Fibroblast of skin of right biceps (primary cell): ENCODE measurements around the gene TNRC6C.
"Not testable (repeated sequence)": the region's sequence is repeated elsewhere in the genome, so short reads cannot be mapped to it uniquely, and the experiment has no call there.

ENCODE experiments used
- DNase-seq: peaks from one replicate; pipeline ENCODE4 v3.0.0-alpha.2; 2013

TNRC6C gene

DNA sequence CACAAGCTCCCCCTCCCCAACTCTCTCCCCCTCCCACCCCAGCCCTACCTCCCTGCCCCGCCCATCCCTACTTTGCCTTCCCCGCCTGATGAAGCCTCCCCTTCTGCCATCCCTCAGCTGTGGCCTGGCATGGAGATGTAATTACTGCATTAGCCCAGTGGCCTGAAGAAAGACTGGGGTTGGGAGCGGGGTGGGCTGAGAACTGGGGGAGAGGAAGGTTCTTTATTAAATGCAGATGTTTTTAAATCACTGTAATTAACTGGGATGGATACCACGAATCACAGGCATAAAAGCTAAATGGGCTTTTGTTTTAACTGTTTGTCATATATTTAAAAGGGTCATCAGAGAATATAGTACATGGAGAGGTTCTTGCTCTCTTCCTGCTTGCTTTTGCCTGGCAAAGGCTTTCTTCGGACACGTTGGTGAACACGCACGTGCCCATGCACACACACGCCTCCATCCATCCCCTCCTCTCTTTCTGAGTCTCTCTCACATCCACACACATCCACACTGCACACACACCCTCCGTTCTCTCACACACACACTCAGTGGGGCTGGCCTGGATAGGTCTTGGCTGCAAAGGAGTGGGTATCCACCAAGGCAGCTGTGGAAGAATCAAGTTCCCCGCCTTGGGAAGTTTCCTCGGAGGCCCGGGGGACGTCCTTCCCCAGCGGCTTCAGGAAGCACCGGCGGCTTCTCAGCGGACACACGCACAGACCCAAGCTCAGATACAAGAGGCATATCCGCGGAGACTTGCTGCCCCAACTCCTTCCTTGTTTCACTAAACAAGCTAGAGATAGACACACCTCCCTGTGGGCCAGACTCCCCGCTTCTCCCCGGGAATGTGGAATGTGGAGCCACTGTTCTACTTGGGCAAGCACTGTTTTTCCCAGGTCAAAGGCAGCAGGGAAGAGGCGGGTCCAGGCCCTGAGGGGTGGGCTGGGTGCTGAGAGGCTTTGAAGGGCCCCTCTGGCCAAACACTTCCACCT is 27.4 kb upstream of the TNRC6C start:
- DNase-seq, result no peak

GRCh38 chr17:77933777-77934398 is 24.6 kb upstream of the TNRC6C start:
- DNase-seq, result no peak

DNA sequence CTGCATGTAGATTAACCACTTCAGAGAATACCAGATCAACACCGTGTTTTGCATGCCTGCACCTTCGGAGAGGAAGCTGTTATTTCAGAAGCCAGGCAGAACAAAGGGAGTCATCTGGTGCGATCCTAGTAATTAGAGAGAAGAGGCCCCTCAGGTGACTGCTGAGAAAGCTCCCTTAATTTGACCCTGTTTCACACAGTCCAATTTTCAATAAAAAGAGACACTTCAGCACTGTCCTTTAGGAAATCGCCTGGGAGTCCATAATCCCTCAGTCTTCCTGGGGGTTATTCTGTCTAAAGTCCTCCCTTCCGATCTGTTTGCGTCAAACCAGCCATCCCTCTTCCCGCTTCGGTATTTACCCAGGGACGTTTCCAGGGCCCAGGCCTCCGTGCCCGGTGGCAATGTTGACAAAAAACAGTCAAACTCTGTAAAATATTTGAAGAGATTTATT is 23.4 kb upstream of the TNRC6C start:
- DNase-seq, result no peak

GRCh38 chr17:77935744-77936143 is 22.8 kb upstream of the TNRC6C start:
- not testable (repeated sequence) for DNase-seq

GRCh38 chr17:77936881-77937280 is 21.6 kb upstream of the TNRC6C start:
- no peak for DNase-seq

DNA sequence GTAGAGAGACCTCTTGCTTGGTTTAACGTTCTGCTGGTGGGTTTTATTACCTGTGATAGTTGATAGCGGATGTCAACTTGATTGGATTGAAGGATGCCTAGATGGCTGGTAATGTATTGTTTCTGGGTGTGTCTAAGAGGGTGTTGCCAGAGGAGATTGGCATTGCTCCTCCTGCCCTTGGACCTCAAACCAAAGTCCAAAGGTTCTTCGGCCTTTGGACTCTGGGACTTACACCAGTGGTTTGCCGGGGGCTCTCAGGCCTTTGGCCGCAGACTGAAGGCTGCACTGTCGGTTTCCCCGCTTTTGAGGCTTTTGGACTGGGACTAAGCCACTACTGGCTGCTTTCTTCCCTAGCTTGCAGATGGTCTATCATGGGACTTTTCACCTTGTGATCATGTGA is 17.5 kb upstream of the TNRC6C start:
- DNase-seq, result no peak

GRCh38 chr17:77942112-77942988 is 16.2 kb upstream of the TNRC6C start:
- no peak for DNase-seq

DNA sequence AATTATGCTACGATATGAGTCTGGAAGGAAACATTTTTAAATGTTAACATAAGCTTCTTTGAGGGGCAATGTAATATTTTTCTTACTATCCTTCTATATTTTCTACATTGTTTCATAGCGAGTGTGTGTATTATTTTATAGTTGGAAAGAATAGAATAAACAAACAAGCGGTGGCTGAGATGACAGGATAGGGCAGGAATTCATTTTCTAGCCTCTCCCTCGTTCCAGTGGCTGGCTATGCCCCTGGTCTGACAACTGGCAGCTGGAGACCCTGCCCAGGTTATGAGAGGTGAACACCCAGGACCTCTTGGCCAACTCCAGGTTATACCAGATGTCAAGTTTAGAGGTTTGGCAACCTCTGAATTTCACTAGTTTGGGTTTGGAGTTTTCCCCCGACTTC is 14.5 kb upstream of the TNRC6C start:
- peak; percentile 38 for DNase-seq

DNA sequence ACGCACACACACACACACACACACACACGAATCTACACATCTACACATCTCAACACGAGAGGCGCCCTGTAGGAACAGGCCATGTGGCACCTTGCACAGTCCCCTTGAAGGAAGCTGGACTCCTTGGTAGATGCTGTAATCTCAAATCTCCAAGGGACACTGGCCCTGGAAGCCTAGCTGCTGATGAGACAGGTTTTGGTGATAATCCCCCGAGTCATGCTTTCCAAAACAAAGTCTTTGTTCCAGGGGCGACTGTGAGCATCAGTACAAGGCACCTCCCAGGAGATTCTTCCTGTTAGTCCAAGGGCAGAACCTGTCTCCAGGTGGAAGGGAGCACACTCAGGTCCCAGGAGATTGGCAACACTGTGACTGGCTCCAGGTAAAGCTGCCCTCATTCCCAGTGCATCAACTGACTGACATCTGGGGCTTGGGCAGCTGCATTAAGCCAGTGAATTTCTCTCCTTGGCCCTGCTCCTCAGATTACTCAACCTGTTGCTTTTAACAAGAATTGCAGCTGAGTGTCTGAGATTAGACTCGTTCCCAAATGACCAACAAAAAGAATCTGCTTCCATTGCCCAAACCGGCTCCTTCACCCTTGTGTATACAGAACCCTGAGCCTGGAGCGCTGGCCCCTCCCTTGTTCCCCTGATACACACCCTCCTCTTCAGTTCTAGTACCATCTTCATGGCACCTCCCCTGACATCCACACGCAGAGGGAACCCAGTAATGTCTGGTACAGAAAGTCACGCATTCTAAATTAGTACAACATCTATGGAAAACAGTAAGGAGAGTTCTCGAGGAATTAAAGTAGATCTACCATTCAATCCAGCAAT is 13.9 kb upstream of the TNRC6C start:
- DNase-seq, result no peak

- no peak for DNase-seq
Measured at GRCh38 chr17:77946900-77947645, 11.4 kb upstream of the TNRC6C start.

DNA sequence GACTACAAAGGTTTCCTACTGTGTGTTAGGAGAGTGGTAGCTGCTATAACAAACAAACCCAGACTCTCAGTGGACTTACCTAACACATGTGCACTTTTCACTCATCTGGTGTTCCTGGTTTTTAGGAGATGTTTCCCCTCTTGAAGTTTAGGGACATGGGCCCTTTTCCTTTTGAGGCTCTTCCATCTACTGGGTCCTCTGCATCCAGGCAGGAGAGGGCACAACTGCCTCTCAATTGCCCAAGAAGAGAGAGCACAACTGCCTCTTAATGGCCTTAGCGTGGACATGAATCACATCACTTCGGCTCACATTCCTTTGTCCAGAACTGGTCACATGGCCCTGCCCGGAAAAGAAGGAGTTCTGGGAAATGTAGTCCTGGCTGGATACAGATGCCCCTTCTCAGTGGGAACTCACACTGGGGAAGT is 9.8 kb upstream of the TNRC6C start:
- DNase-seq, result peak; percentile 38

GRCh38 chr17:77951123-77951522 is 7.4 kb upstream of the TNRC6C start:
- no peak for DNase-seq

DNA sequence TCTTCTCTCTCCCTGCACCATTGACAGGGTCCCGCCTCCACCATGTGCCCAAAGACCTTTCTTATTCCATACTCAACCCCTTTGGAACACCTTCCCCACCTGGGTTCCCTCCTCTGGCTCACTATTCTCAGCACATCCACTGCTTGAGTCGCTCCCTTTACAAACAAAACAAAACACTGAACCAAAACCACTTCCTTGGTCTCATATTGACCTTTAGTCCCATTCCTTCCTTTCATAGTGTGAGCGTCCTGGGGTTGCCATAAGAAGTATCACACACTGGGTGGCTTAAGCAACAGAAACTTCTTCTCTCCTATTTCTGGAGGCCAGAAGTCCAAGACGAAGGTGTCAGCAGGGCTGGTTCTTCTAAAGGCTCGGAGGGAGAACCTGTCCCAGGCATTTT is 6.1 kb upstream of the TNRC6C start:
- DNase-seq, result no peak

GRCh38 chr17:77957235-77957856 is 1.2 kb upstream of the TNRC6C start:
- DNase-seq, result peak; percentile 26

DNA sequence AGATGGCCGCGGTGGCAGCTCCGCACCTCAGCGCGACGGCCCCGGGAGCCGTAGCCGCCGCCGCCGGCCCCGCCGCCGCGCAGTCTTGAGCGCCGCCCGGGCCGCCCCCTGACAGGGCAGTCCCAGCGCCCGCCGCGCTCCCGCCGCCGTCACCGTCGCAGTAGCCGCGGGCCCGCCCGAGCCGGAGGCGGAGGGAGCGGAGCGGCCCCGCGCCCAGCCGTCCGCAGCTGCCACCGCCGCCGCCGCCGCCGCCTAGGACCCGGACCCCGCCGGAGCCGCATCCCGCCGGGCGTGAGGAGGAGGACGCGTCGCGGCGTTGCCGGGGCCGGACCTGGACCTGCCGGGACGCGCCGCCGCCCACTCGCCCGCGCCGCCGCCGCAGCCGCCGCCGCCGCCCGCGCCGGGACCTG is 218 bp downstream of the TNRC6C start:
- DNase-seq, result no peak

DNA sequence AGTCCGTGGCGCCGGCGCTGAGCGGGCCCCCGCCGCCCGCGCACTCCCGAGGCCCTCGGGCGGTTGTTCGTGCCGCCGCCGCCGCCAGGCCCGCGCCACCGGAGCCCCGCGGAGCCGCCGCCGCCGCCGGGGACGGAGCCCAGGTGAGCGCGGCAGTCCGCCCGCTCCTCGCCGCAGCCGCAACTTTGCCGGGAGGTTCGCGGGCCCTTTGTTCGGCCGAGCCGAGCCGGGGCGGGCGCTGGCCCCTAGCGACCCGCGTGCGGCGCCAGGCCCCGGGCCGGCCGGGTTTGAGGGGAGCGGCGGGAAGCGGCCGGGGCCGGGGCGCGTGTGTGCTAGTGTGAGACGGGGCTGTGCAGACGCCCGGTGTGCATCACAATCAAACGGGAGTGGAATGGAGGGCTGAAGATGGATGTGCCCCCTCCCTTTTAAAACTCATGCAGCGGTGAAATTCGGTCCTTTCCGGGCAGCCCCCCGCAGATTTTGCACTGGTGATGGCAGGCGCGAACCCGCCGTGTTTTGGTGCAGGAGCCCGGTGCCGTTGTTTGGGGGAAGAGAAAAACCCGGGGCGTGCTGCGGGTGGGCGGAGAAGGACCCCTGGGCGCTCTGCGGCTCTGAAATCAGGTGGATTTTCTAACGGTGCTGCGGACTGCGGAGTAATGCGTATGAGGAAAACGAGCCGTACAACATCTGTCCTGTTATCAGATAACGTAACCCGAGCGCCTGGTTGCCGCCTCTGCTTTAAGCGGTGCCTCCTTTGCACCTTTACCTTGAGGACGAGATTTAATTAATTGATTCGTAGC is 823 bp downstream of the TNRC6C start:
- DNase-seq, result no peak

DNA sequence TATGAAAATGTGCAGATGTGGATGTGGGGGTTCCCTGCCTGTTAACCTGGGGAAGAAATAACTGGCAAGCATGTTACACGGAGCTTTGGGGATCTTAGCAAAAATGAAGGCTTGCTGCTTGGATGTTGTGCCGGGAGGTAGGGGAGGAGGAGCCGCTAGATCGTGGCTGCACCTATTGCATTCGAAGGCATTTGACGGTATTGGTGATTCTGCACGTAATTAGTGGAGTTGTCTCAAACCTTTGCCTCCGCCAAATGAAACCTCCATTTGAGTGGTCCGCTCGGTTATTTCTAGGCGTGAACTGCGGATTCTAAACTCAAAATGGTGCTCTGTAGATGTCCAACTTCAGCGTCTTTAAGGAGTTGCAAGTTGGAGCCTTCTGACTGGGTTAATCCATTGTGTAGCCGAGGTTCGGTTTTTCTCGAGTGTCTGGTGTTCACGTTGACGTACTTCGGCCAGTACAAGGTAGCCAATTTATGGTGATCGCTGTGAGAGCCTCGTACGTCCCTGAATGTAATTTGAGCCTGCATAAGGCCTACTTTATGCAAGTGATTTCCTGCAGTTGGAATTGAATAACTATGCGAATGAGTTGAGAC is 1.5 kb downstream of the TNRC6C start:
- DNase-seq, result no peak

- DNase-seq, result no peak
Measured at GRCh38 chr17:77961741-77962140, 3.2 kb downstream of the TNRC6C start.

- DNase-seq, result no peak
Measured at GRCh38 chr17:77962348-77962747, 3.8 kb downstream of the TNRC6C start.

- peak; percentile 96 for DNase-seq
Measured at GRCh38 chr17:77963441-77963840, 4.9 kb downstream of the TNRC6C start.
